GM23338 (cell line): ENCODE results near the gene KATNIP.

Experiments used
- CTCF ChIP-seq, 2 experiments: fragments of 200-600 bp in 1 of 2; sonication (generic) in 1 of 2; conservative IDR thresholded peaks; 2 replicates each; pipeline versions ENCODE4 v1.5.1 to v1.6.1; 2016 to 2017; ENCODE audit warnings: antibody characterized with exemption in 2 of 2, low read depth in 2 of 2, mild to moderate bottlenecking in 2 of 2, moderate library complexity in 1 of 2
- EZH2 ChIP-seq: fragments of 200-600 bp; sonication (generic); IDR thresholded peaks from one replicate; pipeline ENCODE4 v1.8.0; 2017; ENCODE audit warnings: antibody characterized with exemption, mild to moderate bottlenecking, low read depth; ENCODE audit not compliant: unreplicated experiment
- EZH2phosphoT487 ChIP-seq: fragments of 200-600 bp; sonication (generic); IDR thresholded peaks from one replicate; pipeline ENCODE4 v1.8.1; 2018; ENCODE audit warnings: antibody characterized with exemption; ENCODE audit not compliant: unreplicated experiment
- NANOG ChIP-seq: IDR thresholded peaks from 2 replicates; pipeline ENCODE4 v1.6.1; 2016; ENCODE audit warnings: antibody characterized with exemption, borderline replicate concordance
- POLR2AphosphoS5 ChIP-seq: IDR thresholded peaks from 2 replicates; pipeline ENCODE4 v1.6.1; 2016; ENCODE audit warnings: antibody characterized with exemption, low read depth
- REST ChIP-seq: IDR thresholded peaks from one replicate; pipeline ENCODE4 v1.6.1; 2018; ENCODE audit warnings: antibody characterized with exemption; ENCODE audit not compliant: unreplicated experiment
- ZNF114 ChIP-seq: fragments of 250-450 bp; sonication (Bioruptor Pico); IDR thresholded peaks from 2 replicates; pipeline ENCODE4 v1.5.0; 2020; ENCODE audit warnings: mild to moderate bottlenecking, moderate library complexity
- ZNF462 ChIP-seq: fragments of 250-450 bp; sonication (Bioruptor Pico); IDR thresholded peaks from 2 replicates; pipeline ENCODE4 v1.5.0; 2020; ENCODE audit warnings: mild to moderate bottlenecking, moderate library complexity

GRCh38 chr16:27558932-27559331, 9.0 kb downstream of the KATNIP start:
- no peak for TF ChIP-seq POLR2AphosphoS5
- no peak for TF ChIP-seq REST
- TF ChIP-seq CTCF (conservative IDR thresholded peaks at IDR 0.05; ENCODE audit: low read depth in 2 of 2), result no peak
- no peak for TF ChIP-seq NANOG
- TF ChIP-seq EZH2, result no peak
- no peak for TF ChIP-seq EZH2phosphoT487
- TF ChIP-seq ZNF462 (CRISPR knock-in tag), result no peak
- no peak for TF ChIP-seq ZNF114 (CRISPR knock-in tag)
